Epithelial cell of proximal tubule (primary cell): ENCODE data around the gene PEDS1. TPM values are rescaled to one million over a fixed set of nuclear protein-coding genes. Genes with fewer than 3 reads are reported as not detected.

Experiments used
- DNase-seq: peaks from one replicate; pipeline ENCODE4 v3.0.0-alpha.2; 2011; ENCODE audit warnings: low read depth
- H3K4me3 ChIP-seq: 2 replicates; pipeline ENCODE4 v1.5.1; 2011; ENCODE audit warnings: low read depth, mild to moderate bottlenecking, low read length
- total RNA-seq: library from RNA; depleted of rRNA; stranded (reverse); fragments of >200 nt; gene quantifications from 2 replicates; pipeline ENCODE4 v1.2.3, GENCODE V29; 2015
- TF ChIP-seq, protein P1 (sequence below): conservative IDR thresholded peaks from 2 replicates; pipeline ENCODE4 v1.5.1; 2012; ENCODE audit warnings: low read depth, mild to moderate bottlenecking, low read length

Gene PEDS1
- total RNA-seq, 1 donor from 2014 or later: 43.2 TPM

DNA sequence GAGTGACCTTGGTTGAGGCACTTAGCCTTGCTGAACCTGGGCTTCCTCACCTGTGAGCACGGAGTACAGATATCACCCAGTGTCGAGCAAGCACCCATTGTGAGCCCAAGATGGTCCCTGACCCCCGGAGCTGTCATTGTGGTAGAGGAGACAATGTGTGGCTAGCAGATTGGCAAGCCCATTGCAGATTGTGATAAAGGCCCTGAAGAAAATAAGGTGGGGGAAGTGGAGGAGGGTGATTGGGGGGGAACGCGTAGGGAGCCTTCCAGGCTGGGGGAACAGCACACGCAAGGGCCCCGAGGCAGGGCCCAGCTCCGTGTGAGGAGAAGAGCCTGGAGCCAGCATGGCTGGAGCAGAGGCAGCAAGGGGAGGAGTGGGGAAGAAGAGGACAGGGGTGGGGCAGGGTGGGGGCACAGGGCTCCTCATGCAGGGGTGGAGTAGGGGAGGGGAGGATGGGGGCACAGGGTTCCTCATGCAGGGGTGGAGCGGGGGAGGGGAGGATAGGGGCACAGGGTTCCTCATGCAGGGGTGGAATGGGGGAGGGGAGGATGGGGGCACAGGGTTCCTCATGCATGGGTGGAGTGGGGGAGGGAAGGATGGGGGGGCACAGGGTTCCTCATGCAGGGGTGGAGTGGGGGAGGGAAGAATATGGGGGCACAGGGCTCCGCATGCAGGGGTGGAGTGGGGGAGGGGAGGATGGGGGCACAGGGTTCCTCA is 44.1 kb upstream of the PEDS1 start:
- TF ChIP-seq, protein P1, sequence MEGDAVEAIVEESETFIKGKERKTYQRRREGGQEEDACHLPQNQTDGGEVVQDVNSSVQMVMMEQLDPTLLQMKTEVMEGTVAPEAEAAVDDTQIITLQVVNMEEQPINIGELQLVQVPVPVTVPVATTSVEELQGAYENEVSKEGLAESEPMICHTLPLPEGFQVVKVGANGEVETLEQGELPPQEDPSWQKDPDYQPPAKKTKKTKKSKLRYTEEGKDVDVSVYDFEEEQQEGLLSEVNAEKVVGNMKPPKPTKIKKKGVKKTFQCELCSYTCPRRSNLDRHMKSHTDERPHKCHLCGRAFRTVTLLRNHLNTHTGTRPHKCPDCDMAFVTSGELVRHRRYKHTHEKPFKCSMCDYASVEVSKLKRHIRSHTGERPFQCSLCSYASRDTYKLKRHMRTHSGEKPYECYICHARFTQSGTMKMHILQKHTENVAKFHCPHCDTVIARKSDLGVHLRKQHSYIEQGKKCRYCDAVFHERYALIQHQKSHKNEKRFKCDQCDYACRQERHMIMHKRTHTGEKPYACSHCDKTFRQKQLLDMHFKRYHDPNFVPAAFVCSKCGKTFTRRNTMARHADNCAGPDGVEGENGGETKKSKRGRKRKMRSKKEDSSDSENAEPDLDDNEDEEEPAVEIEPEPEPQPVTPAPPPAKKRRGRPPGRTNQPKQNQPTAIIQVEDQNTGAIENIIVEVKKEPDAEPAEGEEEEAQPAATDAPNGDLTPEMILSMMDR: no peak
- no peak for DNase-seq
- H3K4me3 ChIP-seq: no peak overlapping the region

DNA sequence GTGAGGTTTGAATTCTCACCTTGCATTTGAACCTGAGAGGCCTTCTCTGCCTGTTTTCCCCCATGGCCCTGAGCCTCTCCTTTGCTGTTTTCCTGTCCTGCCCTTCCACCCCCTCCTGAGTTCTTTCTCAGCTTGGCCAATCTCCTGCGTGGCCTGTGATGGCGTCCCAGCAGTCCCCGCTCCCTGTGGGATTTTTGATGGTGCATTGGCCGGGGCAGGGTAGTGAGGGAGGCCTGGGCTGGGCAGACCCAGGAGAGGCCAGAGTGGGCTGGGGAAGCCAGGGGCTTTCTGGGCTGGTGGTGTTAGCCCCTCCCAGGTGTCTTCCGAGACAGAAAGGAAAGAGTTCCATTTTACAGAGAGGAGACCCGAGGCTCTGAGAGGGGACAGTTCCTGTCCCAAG is 43.4 kb upstream of the PEDS1 start:
- no peak for DNase-seq
- no peak overlapping the region for H3K4me3 ChIP-seq
- TF ChIP-seq, protein P1: no peak

GRCh38 chr20:50196248-50196647 is 42.7 kb upstream of the PEDS1 start:
- H3K4me3 ChIP-seq: no peak overlapping the region
- DNase-seq: no peak
- TF ChIP-seq, protein P1: no peak

DNA sequence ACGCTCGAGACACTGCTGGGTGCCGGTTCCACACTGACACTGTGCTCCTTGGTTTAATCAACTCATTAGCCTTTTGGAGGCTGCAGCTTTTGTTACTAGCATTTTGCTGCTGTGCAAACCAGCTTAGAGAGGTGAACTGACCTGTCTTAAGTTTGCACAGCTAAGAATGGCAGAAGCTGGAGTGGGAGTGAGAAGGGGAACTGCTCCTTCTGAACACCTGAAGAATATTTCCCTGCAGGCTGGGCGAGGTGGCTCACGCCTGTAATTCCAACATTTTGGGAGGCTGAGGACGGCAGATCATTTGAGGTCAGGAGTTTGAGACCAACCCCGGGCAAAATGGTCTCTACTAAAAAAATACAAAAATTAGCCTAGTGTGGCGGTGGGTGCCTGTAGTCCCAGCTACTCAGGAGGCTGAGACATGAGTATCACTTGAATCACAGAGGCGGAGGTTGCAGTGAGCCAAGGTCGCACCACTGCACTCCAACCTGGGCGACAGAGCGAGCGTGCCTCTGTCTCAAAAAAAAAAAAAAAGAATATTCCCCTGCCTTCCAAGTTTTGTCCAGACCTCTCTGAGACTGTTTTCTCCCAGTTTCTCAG is 42.1 kb upstream of the PEDS1 start:
- TF ChIP-seq, protein P1: no peak
- DNase-seq: no peak
- no peak overlapping the region for H3K4me3 ChIP-seq

- DNase-seq: no peak
- no peak overlapping the region for H3K4me3 ChIP-seq
- TF ChIP-seq, protein P1: no peak
Observed at GRCh38 chr20:50194831-50195523, 41.5 kb upstream of the PEDS1 start.

DNA sequence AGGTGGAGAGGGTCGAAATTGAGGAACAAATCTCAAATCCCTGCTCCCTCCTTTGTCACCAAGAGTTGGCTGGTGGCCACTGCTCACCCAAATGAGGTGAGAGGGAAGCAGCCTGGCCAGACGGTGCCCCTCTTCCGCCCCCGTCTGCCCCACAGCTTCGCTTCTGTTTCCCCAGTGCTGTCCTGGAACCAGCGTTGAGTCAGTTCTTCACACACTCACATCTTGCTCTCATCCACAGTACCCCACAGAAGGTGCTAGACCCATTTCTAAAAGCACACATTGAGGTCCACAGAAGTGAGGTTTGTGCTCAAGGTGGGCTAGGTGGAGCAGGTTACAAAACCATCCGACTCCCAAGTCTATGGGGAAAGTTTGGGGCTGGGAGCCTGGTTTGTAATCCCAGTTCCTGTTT is 40.9 kb upstream of the PEDS1 start:
- TF ChIP-seq, protein P1: no peak
- peak overlapping the region; percentile 84 for H3K4me3 ChIP-seq
- no peak for DNase-seq
